Mesendoderm (in vitro differentiated cells): ENCODE data around the gene TEP1.
"Not testable (repeated sequence)": the region's sequence is repeated elsewhere in the genome, so short reads cannot be mapped to it uniquely, and the experiment has no call there.

Experiments used
- DNase-seq: peaks from one replicate; pipeline ENCODE4 v3.0.0; 2013
- H2AK5ac ChIP-seq: 2 replicates; pipeline ENCODE4 v1.6.1; 2013; ENCODE audit warnings: low read length, inconsistent platforms
- H2BK120ac ChIP-seq: 2 replicates; pipeline ENCODE4 v1.6.1; 2013; ENCODE audit warnings: low read depth, mild to moderate bottlenecking, low read length, moderate library complexity, mixed read lengths
- H2BK15ac ChIP-seq: replicated peaks from 2 replicates; pipeline ENCODE4 v1.6.1; 2013; ENCODE audit warnings: low read depth, mild to moderate bottlenecking, moderate library complexity
- H2BK5ac ChIP-seq: 2 replicates; pipeline ENCODE4 v1.6.1; 2013; ENCODE audit warnings: low read length, inconsistent platforms
- H3K18ac ChIP-seq: 2 replicates; pipeline ENCODE4 v1.6.1; 2013; ENCODE audit warnings: mild to moderate bottlenecking, low read length, mixed read lengths
- H3K23ac ChIP-seq: one replicate; pipeline ENCODE4 v1.6.1; 2013; ENCODE audit warnings: low read length
- H3K27ac ChIP-seq: 2 replicates; pipeline ENCODE4 v1.5.1; 2013; ENCODE audit warnings: low read depth, mild to moderate bottlenecking, inconsistent platforms, low read length, moderate library complexity
- H3K27me3 ChIP-seq: 2 replicates; pipeline ENCODE4 v1.6.1; 2013; ENCODE audit warnings: low read length, control low read depth, mild to moderate bottlenecking, inconsistent platforms; ENCODE audit not compliant: insufficient read depth, poor library complexity
- H3K36me3 ChIP-seq: 2 replicates; pipeline ENCODE4 v1.6.1; 2013; ENCODE audit warnings: low read length, inconsistent platforms; ENCODE audit not compliant: control insufficient read depth, insufficient read depth
- H3K4ac ChIP-seq: one replicate; pipeline ENCODE4 v1.6.1; 2013; ENCODE audit warnings: low read depth, mild to moderate bottlenecking, low read length, moderate library complexity
- H3K4me1 ChIP-seq: 2 replicates; pipeline ENCODE4 v1.6.1; 2013; ENCODE audit warnings: low read depth, low read length, inconsistent platforms; ENCODE audit not compliant: control insufficient read depth
- H3K4me2 ChIP-seq: 2 replicates; pipeline ENCODE4 v1.6.1; 2013; ENCODE audit warnings: low read length
- H3K4me3 ChIP-seq: 2 replicates; pipeline ENCODE4 v1.5.1; 2013; ENCODE audit warnings: mild to moderate bottlenecking, low read length
- H3K56ac ChIP-seq: one replicate; pipeline ENCODE4 v1.6.1; 2013; ENCODE audit warnings: low read length
- H3K79me1 ChIP-seq: 2 replicates; pipeline ENCODE4 v1.6.1; 2013; ENCODE audit warnings: low read length, inconsistent platforms
- H3K79me2 ChIP-seq: 2 replicates; pipeline ENCODE4 v1.6.1; 2013; ENCODE audit warnings: mild to moderate bottlenecking, low read length; ENCODE audit not compliant: control insufficient read depth, insufficient read depth
- H3K9ac ChIP-seq: 2 replicates; pipeline ENCODE4 v1.6.1; 2013; ENCODE audit warnings: low read length, inconsistent platforms
- H4K5ac ChIP-seq: one replicate; pipeline ENCODE4 v1.6.1; 2013; ENCODE audit warnings: low read length
- H4K8ac ChIP-seq: one replicate; pipeline ENCODE4 v1.6.1; 2013; ENCODE audit warnings: low read depth, mild to moderate bottlenecking, control low read depth, low read length, moderate library complexity
- WGBS: extraction: QIAGEN DNeasy Blood & Tissue Kit; methylation state at CpG from one replicate; pipeline ENCODE4 v1.1.7; 2013; ENCODE audit warnings: low lambda C conversion rate, missing lambda C conversion rate; ENCODE audit not compliant: insufficient coverage; ENCODE audit errors: extremely low coverage; 5-methylcytosine and 5-hydroxymethylcytosine counted together

Gene TEP1

DNA sequence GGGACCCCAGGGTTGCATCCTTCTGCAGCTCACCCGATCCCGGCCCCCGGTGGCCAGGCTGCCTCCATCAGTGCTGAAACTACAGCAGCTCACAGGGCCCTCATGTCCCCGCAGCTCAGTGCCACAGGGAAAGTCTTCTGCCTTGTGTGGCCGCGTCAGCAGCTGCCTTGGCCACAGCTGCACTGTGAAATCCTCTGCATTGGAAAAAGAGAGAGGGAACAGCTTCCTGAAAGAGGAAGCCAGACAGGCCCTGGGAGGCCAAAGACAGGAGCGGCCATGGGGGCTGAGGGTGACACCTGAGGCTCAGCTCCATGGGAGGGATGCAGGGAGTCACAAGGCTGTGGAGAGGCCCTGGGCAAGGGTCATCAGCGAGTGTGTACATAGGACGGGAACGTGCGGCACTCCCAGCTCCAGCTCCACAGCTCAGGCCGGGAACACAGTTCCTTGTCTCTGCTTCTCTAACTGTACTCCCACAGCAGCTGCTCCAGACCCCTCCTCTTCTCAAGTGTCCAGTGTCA is 37.2 kb downstream of the TEP1 start:
- H4K8ac ChIP-seq = no peak overlapping the region
- H2AK5ac ChIP-seq = no peak overlapping the region
- H3K79me1 ChIP-seq = no peaks in the 10 kb centered on the region
- H3K4me1 ChIP-seq = no peaks in the 10 kb centered on the region
- H2BK15ac ChIP-seq = no peak overlapping the region
- no peaks in the 10 kb centered on the region for H3K27me3 ChIP-seq
- no peak overlapping the region for H3K4me3 ChIP-seq
- no peaks in the 10 kb centered on the region for H3K79me2 ChIP-seq
- no peak overlapping the region for H3K27ac ChIP-seq
- H3K23ac ChIP-seq = no peak overlapping the region
- no peak overlapping the region for H2BK5ac ChIP-seq
- no peak overlapping the region for H3K4ac ChIP-seq
- no peak overlapping the region for H3K4me2 ChIP-seq
- WGBS = no CpG with 5 or more reads among the region's 12 CpGs
- H3K18ac ChIP-seq = no peak overlapping the region
- no peak overlapping the region for H3K56ac ChIP-seq
- H3K9ac ChIP-seq = no peak overlapping the region
- no peak overlapping the region for H2BK120ac ChIP-seq
- H3K36me3 ChIP-seq = peaks cover 20% of the 10 kb centered on the region
- H4K5ac ChIP-seq = no peak overlapping the region
- no peak for DNase-seq

DNA sequence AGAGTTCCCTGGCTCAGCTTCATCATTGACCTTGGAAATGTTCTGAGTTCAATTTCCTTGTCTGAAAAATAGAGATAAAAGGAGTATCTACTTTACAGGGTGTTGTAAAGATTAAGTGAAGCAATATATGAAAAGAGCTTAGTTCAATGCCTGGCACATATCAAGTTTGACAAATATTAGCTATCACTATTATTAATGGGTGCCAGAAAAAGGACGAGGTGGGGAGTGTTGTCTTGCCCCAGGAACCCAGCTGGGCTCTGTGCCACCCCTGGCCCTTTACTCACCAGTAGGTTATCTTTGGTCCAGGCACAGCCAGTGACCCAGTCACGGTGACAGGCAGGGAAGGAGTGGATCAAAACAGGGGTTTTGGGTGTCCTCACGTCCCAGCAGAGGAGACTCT is 37.8 kb downstream of the TEP1 start:
- no peaks in the 10 kb centered on the region for H3K27me3 ChIP-seq
- H3K36me3 ChIP-seq = peaks cover 18% of the 10 kb centered on the region
- no peak overlapping the region for H2AK5ac ChIP-seq
- no peaks in the 10 kb centered on the region for H3K79me2 ChIP-seq
- no peak overlapping the region for H2BK15ac ChIP-seq
- no peaks in the 10 kb centered on the region for H3K4me1 ChIP-seq
- no peak overlapping the region for H3K9ac ChIP-seq
- no peak overlapping the region for H3K27ac ChIP-seq
- H3K4me3 ChIP-seq = no peak overlapping the region
- no peak overlapping the region for H3K4me2 ChIP-seq
- no peak overlapping the region for H4K8ac ChIP-seq
- no peak overlapping the region for H3K23ac ChIP-seq
- H2BK5ac ChIP-seq = no peak overlapping the region
- no peak overlapping the region for H4K5ac ChIP-seq
- H3K79me1 ChIP-seq = no peaks in the 10 kb centered on the region
- H2BK120ac ChIP-seq = no peak overlapping the region
- no peak overlapping the region for H3K18ac ChIP-seq
- no peak for DNase-seq
- WGBS = no CpG with 5 or more reads among the region's 3 CpGs
- no peak overlapping the region for H3K4ac ChIP-seq
- no peak overlapping the region for H3K56ac ChIP-seq

DNA sequence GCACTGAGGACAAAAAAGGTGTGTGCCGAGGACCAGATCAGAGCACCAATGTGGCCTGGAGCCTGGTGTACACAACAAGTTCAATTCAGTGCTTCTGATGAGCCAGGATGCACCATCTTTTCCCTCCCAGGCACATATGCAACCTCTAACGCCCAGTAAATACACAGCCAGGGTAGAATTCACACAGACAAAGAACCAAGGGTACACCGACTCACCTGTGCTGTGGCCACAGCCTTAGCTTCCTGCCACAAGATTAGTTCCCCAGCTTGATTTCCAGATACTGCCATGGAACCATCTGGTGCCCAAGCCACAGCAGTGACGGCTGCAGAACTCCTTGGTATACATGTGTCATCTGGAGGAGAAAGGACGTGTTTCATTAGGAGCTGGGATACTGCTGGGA is 40.5 kb downstream of the TEP1 start:
- no peak overlapping the region for H3K4ac ChIP-seq

DNA sequence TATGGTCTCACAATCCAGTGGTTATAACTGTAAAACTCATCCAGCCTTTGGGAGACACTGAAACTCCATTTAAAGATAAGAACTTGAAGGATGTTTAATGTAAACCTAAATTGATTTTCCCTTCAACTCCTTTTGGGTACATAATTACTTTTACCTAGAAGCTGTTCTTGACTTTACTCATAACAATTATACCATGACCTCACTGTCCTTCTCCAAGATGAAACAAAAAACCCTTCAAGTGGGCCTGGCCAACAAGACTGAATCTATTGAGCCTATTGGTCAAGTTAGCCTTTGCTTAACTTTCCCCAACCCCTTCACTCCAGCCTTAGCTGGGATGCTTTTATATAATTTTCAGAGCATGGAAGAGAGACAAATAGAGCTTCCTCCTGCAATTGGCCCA is 47.4 kb downstream of the TEP1 start:
- no peak overlapping the region for H3K56ac ChIP-seq
- DNase-seq = no peak
- no peak overlapping the region for H3K23ac ChIP-seq
- no peak overlapping the region for H3K4me3 ChIP-seq
- H3K79me2 ChIP-seq = no peaks in the 10 kb centered on the region
- no peak overlapping the region for H2BK15ac ChIP-seq
- H4K8ac ChIP-seq = no peak overlapping the region
- H2AK5ac ChIP-seq = no peak overlapping the region
- no peak overlapping the region for H3K9ac ChIP-seq
- no peak overlapping the region for H3K4ac ChIP-seq
- H3K18ac ChIP-seq = no peak overlapping the region
- H3K4me2 ChIP-seq = no peak overlapping the region
- H3K27ac ChIP-seq = no peak overlapping the region
- no peak overlapping the region for H2BK5ac ChIP-seq
- no peaks in the 10 kb centered on the region for H3K79me1 ChIP-seq
- no peak overlapping the region for H2BK120ac ChIP-seq
- no peaks in the 10 kb centered on the region for H3K36me3 ChIP-seq
- H3K27me3 ChIP-seq = no peaks in the 10 kb centered on the region
- no peaks in the 10 kb centered on the region for H3K4me1 ChIP-seq
- no peak overlapping the region for H4K5ac ChIP-seq

More for the DNA sequence above, 40.5 kb downstream of the TEP1 start:
- no peaks in the 10 kb centered on the region for H3K4me1 ChIP-seq
- no peaks in the 10 kb centered on the region for H3K79me1 ChIP-seq
- no CpG with 5 or more reads among the region's 5 CpGs for WGBS
- H2BK120ac ChIP-seq = no peak overlapping the region
- no peak overlapping the region for H2BK15ac ChIP-seq
- no peak overlapping the region for H2AK5ac ChIP-seq
- no peak overlapping the region for H3K27ac ChIP-seq
- no peak overlapping the region for H2BK5ac ChIP-seq
- H4K8ac ChIP-seq = no peak overlapping the region
- no peak overlapping the region for H4K5ac ChIP-seq
- H3K56ac ChIP-seq = no peak overlapping the region
- H3K18ac ChIP-seq = no peak overlapping the region
- H3K4me3 ChIP-seq = no peak overlapping the region
- H3K23ac ChIP-seq = no peak overlapping the region
- H3K27me3 ChIP-seq = no peaks in the 10 kb centered on the region
- H3K9ac ChIP-seq = no peak overlapping the region
- DNase-seq = no peak
- no peaks in the 10 kb centered on the region for H3K79me2 ChIP-seq
- no peak overlapping the region for H3K4me2 ChIP-seq
- peaks cover 11% of the 10 kb centered on the region for H3K36me3 ChIP-seq

DNA sequence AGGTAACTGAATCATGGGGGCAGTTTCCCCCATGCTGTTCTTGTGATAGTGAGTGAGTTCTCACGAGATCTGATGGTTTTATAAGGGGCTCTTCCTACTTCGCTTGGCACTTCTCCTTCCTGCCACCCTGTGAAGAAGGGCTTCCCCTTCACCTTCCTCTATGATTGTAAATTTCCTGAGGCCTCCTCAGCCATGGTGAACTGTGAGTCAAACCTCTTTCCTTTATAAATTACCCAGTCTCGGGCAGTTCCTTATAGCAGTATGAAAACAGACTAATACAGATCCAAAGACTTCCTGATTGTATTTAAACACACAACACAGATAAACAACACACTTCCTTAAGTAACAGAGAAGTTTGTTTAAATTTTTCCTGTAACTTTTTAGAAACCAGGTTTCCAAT is 54.8 kb downstream of the TEP1 start:
- not testable (repeated sequence) for DNase-seq
- peaks cover 11% of the 10 kb centered on the region for H3K36me3 ChIP-seq
- no CpG with 5 or more reads among the region's 3 CpGs for WGBS

DNA sequence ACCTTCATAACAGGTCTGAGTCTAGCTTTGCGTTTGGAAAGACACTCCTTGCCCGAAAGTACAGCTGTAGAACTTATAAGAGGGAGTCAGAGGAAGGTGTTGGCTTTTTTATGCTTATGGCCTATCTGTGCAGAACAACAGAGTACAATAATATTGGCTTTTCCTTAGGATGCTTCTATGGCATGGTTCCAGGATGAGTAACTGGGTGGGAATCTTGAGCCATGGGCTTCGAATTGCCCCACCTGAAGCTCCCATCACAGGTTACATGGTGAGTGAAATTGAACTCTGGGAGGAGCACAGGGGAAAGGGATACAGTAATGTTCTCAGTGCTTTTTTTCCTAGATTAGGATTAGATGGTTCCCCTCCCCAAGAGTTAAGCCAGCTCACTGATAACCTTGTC is 56.9 kb downstream of the TEP1 start:
- Histone ChIP-seq H3K4ac (no peak overlapping the region), H3K4me2 (no peak overlapping the region), H2AK5ac (no peak overlapping the region), H3K79me2 (no peaks in the 10 kb centered on the region), H3K56ac (no peak overlapping the region), H3K4me3 (no peak overlapping the region), H4K5ac (no peak overlapping the region), H3K23ac (no peak overlapping the region), H3K9ac (no peak overlapping the region), H4K8ac (no peak overlapping the region), H3K27me3 (no peaks in the 10 kb centered on the region), H3K18ac (no peak overlapping the region), H2BK120ac (no peak overlapping the region), H3K4me1 (no peaks in the 10 kb centered on the region), H3K79me1 (no peaks in the 10 kb centered on the region), H2BK5ac (no peak overlapping the region), H3K36me3 (peaks cover 11% of the 10 kb centered on the region), H3K27ac (no peak overlapping the region), H2BK15ac (no peak overlapping the region)
- no peak for DNase-seq
- WGBS = no CpG with 5 or more reads among the region's 3 CpGs

More for the DNA sequence above, 54.8 kb downstream of the TEP1 start:
- not testable (repeated sequence) for H2BK15ac ChIP-seq, H2BK5ac ChIP-seq, H3K27me3 ChIP-seq, H3K4me2 ChIP-seq, H3K23ac ChIP-seq, H2BK120ac ChIP-seq, H3K9ac ChIP-seq, H4K5ac ChIP-seq, H4K8ac ChIP-seq, H3K79me2 ChIP-seq, H3K27ac ChIP-seq, H3K56ac ChIP-seq, H3K18ac ChIP-seq, H2AK5ac ChIP-seq, H3K4me3 ChIP-seq, H3K79me1 ChIP-seq, H3K4me1 ChIP-seq, H3K4ac ChIP-seq
